AG10803 (cell line): ENCODE measurements around the gene EIF4E1B.

Experiments
- DNase-seq: peaks from one replicate; pipeline ENCODE4 v3.0.0; 2010; ENCODE audit warnings: low read depth
- H3K4me3 ChIP-seq: 2 replicates; pipeline ENCODE4 v1.5.1; 2011; ENCODE audit warnings: mild to moderate bottlenecking, low read length, control low read depth
- CTCF ChIP-seq: conservative IDR thresholded peaks from 2 replicates; pipeline ENCODE4 v1.5.1; 2011; ENCODE audit warnings: mild to moderate bottlenecking, low read length, control low read depth, inconsistent platforms

The EIF4E1B gene

GRCh38 chr5:176679365-176680225 lies 49.1 kb downstream of the EIF4E1B start:
- no peak for DNase-seq
- TF ChIP-seq CTCF, result no peak
- H3K4me3 ChIP-seq, result no peak overlapping the region

- no peak for TF ChIP-seq CTCF
- H3K4me3 ChIP-seq, result no peak overlapping the region
- no peak for DNase-seq
Observed at GRCh38 chr5:176680226-176680563, 49.7 kb downstream of the EIF4E1B start.

- TF ChIP-seq CTCF, result no peak
- H3K4me3 ChIP-seq, result no peak overlapping the region
- no peak for DNase-seq
Observed at GRCh38 chr5:176682016-176682531, 51.6 kb downstream of the EIF4E1B start.

GRCh38 chr5:176685010-176685409 lies 54.5 kb downstream of the EIF4E1B start:
- TF ChIP-seq CTCF, result no peak
- DNase-seq, result no peak
- H3K4me3 ChIP-seq, result no peak overlapping the region

GRCh38 chr5:176687247-176687646 lies 56.8 kb downstream of the EIF4E1B start:
- no peak for DNase-seq
- no peak for TF ChIP-seq CTCF
- no peak overlapping the region for H3K4me3 ChIP-seq

- no peak for DNase-seq
- no peak overlapping the region for H3K4me3 ChIP-seq
- TF ChIP-seq CTCF, result no peak
Observed at GRCh38 chr5:176687881-176688280, 57.4 kb downstream of the EIF4E1B start.

GRCh38 chr5:176690911-176691310 lies 60.4 kb downstream of the EIF4E1B start:
- no peak for TF ChIP-seq CTCF
- no peak for DNase-seq
- no peak overlapping the region for H3K4me3 ChIP-seq
